Umbilical cord (tissue), 2 donors: ENCODE measurements around the gene RBM19. TPM values are rescaled to one million over a fixed set of nuclear protein-coding genes. Genes with fewer than 3 reads are reported as not detected.
"Not testable (repeated sequence)": the region's sequence is repeated elsewhere in the genome, so short reads cannot be mapped to it uniquely, and the experiment has no call there.

Source experiments
- DNase-seq: peaks from one replicate; pipeline ENCODE4 v3.0.0-alpha.2; 2015; ENCODE audit warnings: low spot score
- total RNA-seq: library from RNA; depleted of rRNA; stranded (reverse); fragments of >200 nt; gene quantifications from one replicate; pipeline ENCODE4 v1.2.3, GENCODE V29; 2014; ENCODE audit warnings: low replicate concordance; ENCODE audit not compliant: insufficient read depth

The RBM19 gene
- total RNA-seq: 14.9 TPM

- DNase-seq: peak; percentile 99
These were observed at the start of gene RBM19 for GRCh38 chr12:113965951-113966797. Gene RBM19 (minus strand): TSS chr12:113966325. CDS start chr12:113966227, 98 bp downstream.

DNA sequence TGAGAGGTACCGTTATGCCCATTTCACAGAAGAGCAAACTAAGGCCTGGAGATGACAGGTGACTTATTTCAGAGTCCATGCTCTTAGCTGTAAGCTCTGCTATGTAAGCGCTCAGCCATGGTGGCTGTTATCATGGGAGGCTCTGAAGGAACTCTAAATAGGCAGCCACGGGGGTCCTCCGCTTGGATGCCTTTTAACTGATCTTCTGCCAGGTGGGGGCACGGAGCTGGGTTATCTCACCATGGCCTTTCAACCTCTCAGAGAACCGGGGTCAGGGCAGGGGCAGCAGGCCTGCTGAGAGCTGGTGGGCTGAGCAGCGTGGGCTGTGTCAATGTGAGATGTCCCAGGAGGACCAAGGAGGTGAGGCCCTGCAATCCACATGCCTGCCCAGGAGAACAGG lies 49.7 kb upstream of the RBM19 start:
- no peak for DNase-seq

DNA sequence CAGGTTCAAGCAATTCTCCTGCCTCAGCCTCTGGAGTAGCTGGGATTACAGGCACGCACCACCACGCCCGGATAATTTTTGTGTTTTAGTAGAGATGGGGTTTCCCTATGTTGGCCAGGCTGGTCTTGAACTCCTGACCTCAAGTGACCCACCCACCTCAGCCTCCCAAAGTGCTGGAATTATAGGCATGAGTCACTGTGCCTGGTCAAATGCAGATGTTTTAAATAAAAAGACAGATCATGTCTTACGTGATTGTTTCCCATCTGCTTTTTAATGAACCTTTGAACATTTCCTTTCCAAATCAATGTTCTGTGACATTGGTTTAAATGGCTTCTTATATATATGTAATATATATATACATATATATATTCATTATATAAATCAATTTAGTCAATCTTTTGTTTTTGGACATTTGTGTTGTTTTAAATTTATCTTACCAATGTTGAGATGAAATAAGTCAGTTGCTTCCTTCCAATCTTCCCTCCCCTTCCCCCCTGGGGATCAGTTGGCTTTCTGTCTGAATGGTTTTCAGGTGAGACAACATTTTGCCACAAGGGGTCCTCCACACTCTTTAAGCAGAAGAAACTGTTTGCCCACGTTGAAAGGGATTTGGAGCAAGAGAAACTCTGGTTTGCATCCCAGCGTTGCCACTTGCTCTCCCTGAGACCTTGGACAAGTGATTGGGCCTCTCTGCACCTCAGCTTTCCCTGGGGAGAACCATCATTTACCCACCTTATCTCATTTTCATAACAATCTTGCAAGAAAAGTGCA lies 47.6 kb upstream of the RBM19 start:
- peak; percentile 62 for DNase-seq

DNA sequence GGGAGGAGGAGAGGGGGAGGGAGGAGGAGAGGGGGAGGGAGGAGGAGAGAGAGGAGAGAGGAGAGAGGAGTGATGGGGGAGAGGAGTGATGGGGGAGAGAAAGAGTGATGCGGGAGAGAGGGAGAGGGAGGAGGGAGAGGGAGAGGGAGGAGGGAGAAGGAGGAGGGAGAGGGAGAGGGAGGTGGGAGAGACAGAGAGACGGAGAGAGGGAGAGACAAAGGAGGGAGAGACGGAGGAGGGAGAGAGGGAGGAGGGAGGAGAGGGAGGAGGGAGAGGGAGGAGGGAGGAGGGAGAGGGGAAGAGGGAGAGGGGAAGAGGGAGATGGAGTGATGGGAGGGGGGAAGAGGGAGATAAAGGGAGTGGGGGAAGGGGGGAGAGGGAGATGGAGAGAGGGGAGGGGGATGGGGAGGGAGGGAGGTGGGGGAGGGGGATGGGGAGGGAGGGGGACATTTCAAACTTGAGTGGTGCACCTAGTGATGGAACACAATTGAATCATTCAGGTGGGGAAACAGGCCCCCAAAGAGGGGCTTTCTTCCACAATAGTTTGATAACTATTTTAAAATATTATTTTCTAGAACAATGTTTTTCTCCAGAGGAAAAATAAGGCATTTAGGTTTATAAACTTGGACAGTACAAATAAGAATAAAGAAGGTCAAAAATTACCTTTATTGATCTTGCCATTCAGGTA lies 46.8 kb upstream of the RBM19 start:
- DNase-seq: no peak

GRCh38 chr12:114011711-114012110 lies 45.6 kb upstream of the RBM19 start:
- DNase-seq: no peak

DNA sequence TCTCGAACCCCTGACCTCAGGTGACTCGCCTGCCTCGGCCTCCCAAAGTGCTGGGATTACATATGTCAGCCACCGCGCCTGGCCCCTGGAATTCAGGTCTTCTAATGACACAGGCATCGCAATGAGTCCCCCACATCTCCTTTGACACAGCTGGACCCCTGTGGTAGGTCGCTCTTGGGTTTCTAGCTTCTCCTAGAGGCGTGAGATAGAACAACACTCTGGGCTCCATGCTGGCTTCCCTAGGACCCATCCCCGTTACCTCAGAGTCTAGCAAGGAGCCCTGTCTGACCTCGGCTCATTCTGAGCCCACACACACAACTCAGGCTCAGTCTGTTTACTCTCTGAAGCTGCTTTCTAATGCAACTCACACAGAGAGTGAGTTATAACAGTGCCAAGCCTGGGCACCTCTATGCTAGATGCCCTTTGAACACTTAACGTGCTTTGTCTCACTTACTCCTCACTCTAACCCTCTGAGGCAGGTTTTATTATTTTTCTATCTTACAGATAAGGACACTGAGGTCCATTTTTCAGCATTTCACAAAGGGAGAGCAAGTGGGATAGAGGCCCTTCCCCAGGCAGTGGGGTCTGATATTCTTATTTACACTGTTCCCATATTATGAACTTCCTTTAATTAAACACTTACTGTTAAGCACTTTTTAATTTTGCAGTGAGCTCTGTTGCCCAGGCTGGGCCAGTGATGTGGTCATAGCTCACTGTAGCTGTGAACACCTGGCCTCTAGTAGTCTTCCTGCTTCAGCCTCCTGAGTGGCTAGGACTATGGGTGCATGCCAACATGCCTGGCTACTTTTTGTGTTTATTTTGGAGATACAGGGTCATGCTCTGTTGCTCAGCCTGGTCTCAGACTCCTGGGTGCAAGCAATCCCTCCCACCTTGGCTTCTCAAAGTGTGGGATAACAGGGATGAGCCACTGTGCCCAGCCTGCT lies 40.6 kb upstream of the RBM19 start:
- no peak for DNase-seq

DNA sequence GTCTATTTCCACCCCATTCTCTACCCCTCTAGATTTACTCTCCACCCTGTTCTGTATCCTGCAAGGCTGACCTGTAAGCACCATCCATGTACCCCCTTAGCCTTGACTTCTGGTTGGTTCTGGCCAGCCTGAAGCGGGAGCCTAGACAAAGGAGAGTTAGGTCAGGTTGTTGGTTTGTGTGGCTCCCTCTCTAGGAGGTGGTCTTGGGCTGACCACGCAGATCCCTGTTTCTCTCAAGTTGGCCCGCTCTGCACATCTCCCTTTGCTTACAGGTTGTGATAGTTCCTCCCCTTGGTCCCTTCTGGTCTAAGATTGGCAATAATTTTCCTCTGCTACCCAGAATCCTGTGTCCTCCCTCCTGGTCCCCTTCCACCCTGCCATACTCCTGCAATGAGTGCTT lies 38.3 kb upstream of the RBM19 start:
- DNase-seq: no peak

DNA sequence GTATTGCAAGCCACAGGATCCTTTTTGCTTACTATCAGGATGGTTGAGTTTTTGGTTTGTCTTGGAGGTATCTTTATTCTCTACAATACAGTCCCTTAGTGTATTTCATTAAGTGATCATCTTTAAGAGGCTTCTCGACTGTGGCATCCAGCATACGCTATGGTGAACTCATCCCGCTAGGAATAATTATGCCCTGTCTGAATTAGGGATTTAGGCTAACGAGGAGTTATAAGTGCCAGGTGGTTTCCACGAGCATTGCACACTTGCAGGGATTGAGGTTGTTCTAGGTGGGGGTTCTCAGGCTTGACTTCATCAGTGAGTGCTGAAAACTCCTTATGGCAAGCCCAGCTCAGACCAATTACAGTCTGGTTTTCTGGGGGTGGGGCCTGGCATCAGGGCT lies 37.2 kb upstream of the RBM19 start:
- DNase-seq: no peak

DNA sequence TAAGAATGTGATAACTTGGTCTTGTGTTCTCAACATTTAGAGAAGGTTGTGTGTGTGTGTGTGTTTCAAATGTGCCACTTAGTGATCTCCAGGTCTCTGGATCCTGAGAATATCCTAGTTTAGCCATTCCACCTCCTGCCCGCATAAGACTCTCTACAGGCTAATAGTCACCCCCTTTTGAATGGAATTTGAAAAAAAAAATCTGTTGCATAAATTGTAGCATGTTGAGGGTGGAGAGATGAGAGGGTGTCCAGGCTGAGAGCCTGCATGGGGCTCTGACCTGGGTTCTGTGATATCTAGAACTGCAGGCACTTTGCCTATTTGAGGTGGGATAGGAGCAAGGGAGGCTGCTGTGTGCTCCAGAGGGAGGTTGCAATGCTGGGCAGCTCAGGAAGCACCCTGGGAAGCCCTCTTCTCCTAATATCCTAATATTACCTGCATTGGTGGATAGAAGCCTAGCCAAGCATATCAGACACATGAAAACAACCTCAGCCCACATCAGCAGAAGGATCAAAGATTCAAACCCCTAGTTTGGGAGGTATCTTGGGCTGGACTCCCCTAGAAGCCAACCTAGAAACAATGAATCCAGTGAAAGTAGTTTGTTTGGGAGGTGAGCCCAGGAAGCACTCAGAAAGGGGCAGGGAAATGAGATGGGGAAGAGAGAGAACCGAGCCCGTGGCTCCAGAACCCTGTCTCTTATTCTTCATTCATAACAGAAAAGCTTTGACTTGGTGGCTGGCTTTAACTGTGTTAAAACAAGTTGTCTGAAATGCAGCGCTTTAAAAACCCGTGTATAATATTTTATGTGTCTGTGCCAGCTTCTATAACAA lies 35.6 kb upstream of the RBM19 start:
- no peak for DNase-seq

- DNase-seq: no peak
These were observed 34.7 kb upstream of the RBM19 start for GRCh38 chr12:114000861-114001260.

GRCh38 chr12:114000261-114000660 lies 34.1 kb upstream of the RBM19 start:
- not testable (repeated sequence) for DNase-seq

- no peak for DNase-seq
These were observed 31.2 kb upstream of the RBM19 start for GRCh38 chr12:113997365-113997764.

DNA sequence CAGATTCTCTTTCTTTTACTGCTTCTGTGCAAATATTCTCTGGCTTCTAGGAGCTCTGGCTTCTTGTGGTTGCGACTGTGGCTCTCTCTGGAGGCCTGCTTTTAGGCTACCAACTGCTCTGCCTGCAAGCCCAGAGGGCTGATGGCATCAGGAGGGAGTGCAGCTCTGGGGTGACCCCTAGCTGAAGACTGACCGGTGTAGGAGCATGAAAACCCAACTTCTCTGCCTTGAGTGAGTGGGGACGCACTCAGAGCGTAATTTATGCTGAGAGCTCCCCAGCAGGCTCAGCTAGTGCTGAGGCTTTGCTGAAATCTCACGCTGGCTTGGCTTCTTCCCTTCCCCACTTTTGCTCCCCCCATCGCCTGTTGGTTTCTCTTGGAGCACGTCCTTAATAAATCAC lies 29.9 kb upstream of the RBM19 start:
- no peak for DNase-seq

GRCh38 chr12:113994051-113994450 lies 27.9 kb upstream of the RBM19 start:
- no peak for DNase-seq

GRCh38 chr12:113992751-113993150 lies 26.6 kb upstream of the RBM19 start:
- not testable (repeated sequence) for DNase-seq

DNA sequence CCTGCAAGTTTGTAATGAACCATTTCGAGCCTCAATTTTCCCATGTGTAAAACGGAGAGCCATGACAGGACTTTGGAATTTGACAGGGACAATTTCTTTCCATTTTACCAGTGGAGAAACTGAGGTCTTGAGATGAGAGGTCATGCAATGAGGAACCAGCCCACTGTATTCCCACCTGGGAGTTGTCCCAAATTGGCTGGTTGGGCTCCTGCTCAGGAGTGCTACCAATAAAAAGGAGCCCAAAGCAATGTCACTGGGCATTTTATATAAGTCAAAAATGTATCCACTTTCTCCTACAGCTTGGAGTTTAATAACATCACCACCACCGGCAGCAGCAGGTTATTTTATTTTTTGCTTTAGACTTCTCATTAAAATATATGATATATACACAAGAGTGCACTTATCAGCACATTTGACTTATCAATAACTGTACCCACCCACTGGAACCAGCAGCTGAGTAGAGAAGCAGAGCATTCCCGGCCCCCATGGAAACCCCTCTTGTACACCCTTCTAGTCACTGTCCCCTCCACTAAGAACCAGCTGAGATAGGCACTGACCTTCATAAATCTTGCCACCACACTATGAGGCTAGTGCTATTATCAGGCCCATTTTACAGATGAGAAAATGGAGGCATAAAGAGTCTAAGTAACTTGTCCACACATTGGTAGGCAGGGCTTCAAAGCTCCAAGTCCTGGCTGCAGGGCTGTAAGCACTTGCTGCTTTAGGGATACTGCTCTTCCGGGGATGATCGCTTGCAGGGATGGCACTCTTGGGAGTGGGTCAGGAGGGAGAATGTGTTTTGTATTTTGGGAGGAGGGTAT lies 25.3 kb upstream of the RBM19 start:
- no peak for DNase-seq

DNA sequence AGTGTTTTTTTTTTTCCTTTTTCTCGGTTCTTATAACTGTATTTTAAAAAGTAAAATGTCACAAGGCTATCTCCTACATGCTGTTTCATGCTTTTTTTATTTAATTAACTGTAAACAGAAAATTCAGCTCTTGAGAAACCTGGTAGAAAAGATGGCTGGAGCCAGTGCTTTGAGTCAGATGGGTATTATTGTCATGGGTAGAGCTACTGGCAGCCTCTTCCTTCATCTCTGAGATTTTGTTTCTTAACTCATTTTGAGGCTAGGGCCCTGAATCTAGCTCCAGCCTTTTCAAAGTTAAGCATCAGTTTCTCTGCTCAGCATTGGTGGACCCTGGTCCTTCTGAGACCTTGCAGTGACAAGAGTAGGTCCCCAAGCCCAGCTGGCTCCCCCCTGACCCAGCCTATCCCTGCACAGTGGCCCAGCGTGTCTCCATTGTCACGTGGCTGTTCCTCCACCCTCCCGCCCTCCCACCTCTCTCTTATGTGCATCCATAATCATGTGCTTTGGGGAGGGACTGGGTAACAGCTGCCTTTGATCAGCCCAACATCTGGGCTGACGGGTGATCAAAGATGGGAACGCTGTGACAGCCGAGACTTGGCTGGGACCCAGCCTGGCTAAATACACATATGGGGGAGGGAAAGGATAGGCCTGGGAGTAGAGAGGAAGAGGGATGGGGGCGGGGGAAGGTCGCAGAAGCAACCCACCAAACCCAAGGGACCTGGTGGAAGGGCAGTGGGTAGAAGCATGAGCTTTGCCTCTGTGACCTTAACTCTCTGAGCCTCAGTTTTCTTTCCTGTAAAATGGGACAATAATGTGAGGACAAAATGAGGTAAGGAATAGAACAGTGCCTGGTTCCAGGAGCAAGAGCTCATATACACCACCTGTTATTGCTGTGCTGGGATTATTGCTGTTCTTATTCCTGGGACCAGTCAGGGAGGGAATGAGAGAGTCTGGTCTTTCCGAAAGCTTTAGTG lies 24.4 kb upstream of the RBM19 start:
- DNase-seq: no peak

- DNase-seq: no peak
These were observed 22.9 kb upstream of the RBM19 start for GRCh38 chr12:113988976-113989375.
